ENCODE results near the gene ODF2.
"Not testable (repeated sequence)": the region's sequence is repeated elsewhere in the genome, so short reads cannot be mapped to it uniquely, and the experiment has no call there.

ODF2 gene

GRCh38 chr9:128424268-128424780 is 31.5 kb upstream of the ODF2 start:
- DNase-seq (ENCODE audit: low spot score): no peak

- no peak for DNase-seq (ENCODE audit: low spot score)
Measured at GRCh38 chr9:128428644-128429512, 26.9 kb upstream of the ODF2 start.

- no peak for DNase-seq (ENCODE audit: low spot score)
Measured at GRCh38 chr9:128429513-128430086, 26.2 kb upstream of the ODF2 start.

- no peak for DNase-seq (ENCODE audit: low spot score)
Measured at GRCh38 chr9:128431207-128431606, 24.6 kb upstream of the ODF2 start.

GRCh38 chr9:128434340-128434739 is 21.5 kb upstream of the ODF2 start:
- DNase-seq (ENCODE audit: low spot score): no peak

- DNase-seq (ENCODE audit: low spot score): no peak
Measured at GRCh38 chr9:128435611-128436010, 20.2 kb upstream of the ODF2 start.

GRCh38 chr9:128438343-128439109 is 17.3 kb upstream of the ODF2 start:
- peak; percentile 90 for DNase-seq (ENCODE audit: low spot score)

- DNase-seq (ENCODE audit: low spot score): no peak
Measured at GRCh38 chr9:128439273-128439672, 16.5 kb upstream of the ODF2 start.

- no peak for DNase-seq (ENCODE audit: low spot score)
Measured at GRCh38 chr9:128442150-128442549, 13.7 kb upstream of the ODF2 start.

GRCh38 chr9:128446505-128446904 is 9.3 kb upstream of the ODF2 start:
- not testable (repeated sequence) for DNase-seq (ENCODE audit: low spot score)

- no peak for DNase-seq (ENCODE audit: low spot score)
Measured at GRCh38 chr9:128448746-128449145, 7.1 kb upstream of the ODF2 start.

- DNase-seq (ENCODE audit: low spot score): no peak
Measured at GRCh38 chr9:128454991-128455390, 815 bp upstream of the ODF2 start.

GRCh38 chr9:128456613-128457061 is 831 bp downstream of the ODF2 start:
- DNase-seq (ENCODE audit: low spot score): peak; percentile 85

- DNase-seq (ENCODE audit: low spot score): peak; percentile 55
Measured at GRCh38 chr9:128457207-128457606, 1.4 kb downstream of the ODF2 start.

- no peak for DNase-seq (ENCODE audit: low spot score)
Measured at GRCh38 chr9:128459011-128459410, 3.2 kb downstream of the ODF2 start.

- no peak for DNase-seq (ENCODE audit: low spot score)
Measured at GRCh38 chr9:128469070-128469469, 13.3 kb downstream of the ODF2 start.

GRCh38 chr9:128470560-128470959 is 14.8 kb downstream of the ODF2 start:
- DNase-seq (ENCODE audit: low spot score): no peak

- no peak for DNase-seq (ENCODE audit: low spot score)
Measured at GRCh38 chr9:128473104-128473503, 17.3 kb downstream of the ODF2 start.

- DNase-seq (ENCODE audit: low spot score): no peak
Measured at GRCh38 chr9:128475867-128476266, 20.1 kb downstream of the ODF2 start.

- no peak for DNase-seq (ENCODE audit: low spot score)
Measured at GRCh38 chr9:128479262-128479661, 23.5 kb downstream of the ODF2 start.

- DNase-seq (ENCODE audit: low spot score): no peak
Measured at GRCh38 chr9:128481561-128481960, 25.8 kb downstream of the ODF2 start.

GRCh38 chr9:128482186-128482585 is 26.4 kb downstream of the ODF2 start:
- no peak for DNase-seq (ENCODE audit: low spot score)

All from ecto neural progenitor cell (in vitro differentiated cells).